SK-N-SH treated with all-trans-retinoic acid at 6 μM for 48 hours (cell line): ENCODE data around the gene ANKRD60.

Experiments
- TOX ChIP-seq: fragments of 250-450 bp; sonication (Bioruptor Pico); IDR thresholded peaks from 2 replicates; pipeline ENCODE4 v1.8.0; 2021; ENCODE audit warnings: mild to moderate bottlenecking, moderate library complexity, borderline replicate concordance
- ZFP3 ChIP-seq: fragments of 250-450 bp; sonication (Bioruptor Pico); IDR thresholded peaks from 2 replicates; pipeline ENCODE4 v1.5.0; 2020; ENCODE audit warnings: mild to moderate bottlenecking, moderate library complexity

- no peak for TF ChIP-seq ZFP3 (CRISPR knock-in tag)
- no peak for TF ChIP-seq TOX (CRISPR knock-in tag)
Observed at GRCh38 chr20:58196402-58197184, 31.9 kb downstream of the ANKRD60 start.
